HepG2 (cell line): Measurements from ENCODE around the gene FN1. TPM values are rescaled to one million over a fixed set of nuclear protein-coding genes. Genes with fewer than 3 reads are reported as not detected.

Experiments used
- AGO2 ChIP-seq: fragments of 200-400 bp; formaldehyde crosslinking; optimal IDR thresholded peaks from 2 replicates; pipeline ENCODE3; 2017; ENCODE audit warnings: mild to moderate bottlenecking, low read depth, low read length, moderate library complexity
- ATM ChIP-seq: fragments of 450-650 bp; IDR thresholded peaks from 2 replicates; pipeline ENCODE4 v1.7.1; 2017; ENCODE audit warnings: mild to moderate bottlenecking, borderline replicate concordance
- BRF2 ChIP-seq: sonication (generic); formaldehyde crosslinking; IDR thresholded peaks from 2 replicates; pipeline ENCODE4 v1.8.1; 2022; ENCODE audit warnings: mild to moderate bottlenecking, missing genetic modification reagents
- NPAS2 ChIP-seq: sonication (generic); formaldehyde crosslinking; IDR thresholded peaks from 2 replicates; pipeline ENCODE4 v1.8.0; 2022; ENCODE audit warnings: mild to moderate bottlenecking, missing genetic modification reagents, borderline replicate concordance
- ZNF180 ChIP-seq: sonication (generic); formaldehyde crosslinking; IDR thresholded peaks from 2 replicates; pipeline ENCODE4 v1.4.0; 2020; ENCODE audit warnings: low read depth, missing genetic modification reagents, borderline replicate concordance
- ZNF20 ChIP-seq: sonication (generic); formaldehyde crosslinking; IDR thresholded peaks from 2 replicates; pipeline ENCODE4 v1.4.0; 2020; ENCODE audit warnings: mild to moderate bottlenecking, moderate library complexity, missing genetic modification reagents
- ZNF207 ChIP-seq: fragments of 450-650 bp; IDR thresholded peaks from 2 replicates; pipeline ENCODE4 v1.6.1; 2016; ENCODE audit warnings: antibody characterized with exemption, borderline replicate concordance
- ZNF224 ChIP-seq: sonication (generic); formaldehyde crosslinking; IDR thresholded peaks from 2 replicates; pipeline ENCODE4 v1.5.0; 2020; ENCODE audit warnings: mild to moderate bottlenecking, missing genetic modification reagents
- ZNF234 ChIP-seq: sonication (generic); formaldehyde crosslinking; conservative IDR thresholded peaks from 2 replicates; pipeline ENCODE4 v1.5.1; 2020; ENCODE audit warnings: mild to moderate bottlenecking, missing genetic modification reagents
- ZNF33B ChIP-seq: sonication (generic); formaldehyde crosslinking; IDR thresholded peaks from 2 replicates; pipeline ENCODE4 v1.5.1; 2020; ENCODE audit warnings: mild to moderate bottlenecking, missing genetic modification reagents
- ZNF354B ChIP-seq: sonication (generic); formaldehyde crosslinking; IDR thresholded peaks from 2 replicates; pipeline ENCODE4 v1.8.0; 2022; ENCODE audit warnings: mild to moderate bottlenecking, missing genetic modification reagents
- ZNF572 ChIP-seq: sonication (generic); formaldehyde crosslinking; IDR thresholded peaks from 2 replicates; pipeline ENCODE4 v1.5.1; 2020; ENCODE audit warnings: mild to moderate bottlenecking, missing genetic modification reagents
- ZNF879 ChIP-seq: sonication (generic); formaldehyde crosslinking; IDR thresholded peaks from 2 replicates; pipeline ENCODE4 v1.8.1; 2023; ENCODE audit warnings: missing genetic modification reagents
- polyA plus RNA-seq, 8 experiments: library from polyadenylated mRNA; depleted of rRNA in 3 of 8; stranded (reverse) in 7 of 8; unstranded in 1 of 8; fragments of >200 nt; fragmentation: Illumina TruSeq in 4 of 8; extraction: Trizol in 4 of 8; gene quantifications; 2 replicates each; pipeline versions ENCODE4 v1.2.1 to v1.2.3, GENCODE V29; 2011 to 2016; ENCODE audit warnings: low read depth in 4 of 8, missing spikeins in 1 of 8, mixed read lengths in 1 of 8; ENCODE audit not compliant: insufficient read depth in 1 of 8
- total RNA-seq, 5 experiments: library from RNA; depleted of rRNA; stranded (reverse); fragments of >200 nt; fragmentation: Illumina TruSeq; extraction: Trizol; gene quantifications; 2 replicates each; pipeline ENCODE4 v1.2.3, GENCODE V29; 2016; ENCODE audit warnings: low read depth in 1 of 5
- TF ChIP-seq, protein P1 (sequence below): IDR thresholded peaks from 2 replicates; pipeline ENCODE4 v1.6.1; 2016; ENCODE audit warnings: low read depth, missing genetic modification reagents, missing compliant biosample characterization
- TF ChIP-seq, protein P2 (sequence below): sonication (generic); formaldehyde crosslinking; IDR thresholded peaks from 2 replicates; pipeline ENCODE4 v1.5.0; 2020; ENCODE audit warnings: mild to moderate bottlenecking, missing genetic modification reagents
- TF ChIP-seq, protein P3 (sequence below): sonication (generic); formaldehyde crosslinking; IDR thresholded peaks from 2 replicates; pipeline ENCODE4 v1.4.0; 2020; ENCODE audit warnings: mild to moderate bottlenecking, missing genetic modification reagents

The FN1 gene
- total and polyA plus RNA-seq, 2 of the 13 experiments (the other 11 are each of a cell fraction or from before 2014, with no cell fraction given), result 1,847 to 6,471 TPM

- TF ChIP-seq, protein P1, sequence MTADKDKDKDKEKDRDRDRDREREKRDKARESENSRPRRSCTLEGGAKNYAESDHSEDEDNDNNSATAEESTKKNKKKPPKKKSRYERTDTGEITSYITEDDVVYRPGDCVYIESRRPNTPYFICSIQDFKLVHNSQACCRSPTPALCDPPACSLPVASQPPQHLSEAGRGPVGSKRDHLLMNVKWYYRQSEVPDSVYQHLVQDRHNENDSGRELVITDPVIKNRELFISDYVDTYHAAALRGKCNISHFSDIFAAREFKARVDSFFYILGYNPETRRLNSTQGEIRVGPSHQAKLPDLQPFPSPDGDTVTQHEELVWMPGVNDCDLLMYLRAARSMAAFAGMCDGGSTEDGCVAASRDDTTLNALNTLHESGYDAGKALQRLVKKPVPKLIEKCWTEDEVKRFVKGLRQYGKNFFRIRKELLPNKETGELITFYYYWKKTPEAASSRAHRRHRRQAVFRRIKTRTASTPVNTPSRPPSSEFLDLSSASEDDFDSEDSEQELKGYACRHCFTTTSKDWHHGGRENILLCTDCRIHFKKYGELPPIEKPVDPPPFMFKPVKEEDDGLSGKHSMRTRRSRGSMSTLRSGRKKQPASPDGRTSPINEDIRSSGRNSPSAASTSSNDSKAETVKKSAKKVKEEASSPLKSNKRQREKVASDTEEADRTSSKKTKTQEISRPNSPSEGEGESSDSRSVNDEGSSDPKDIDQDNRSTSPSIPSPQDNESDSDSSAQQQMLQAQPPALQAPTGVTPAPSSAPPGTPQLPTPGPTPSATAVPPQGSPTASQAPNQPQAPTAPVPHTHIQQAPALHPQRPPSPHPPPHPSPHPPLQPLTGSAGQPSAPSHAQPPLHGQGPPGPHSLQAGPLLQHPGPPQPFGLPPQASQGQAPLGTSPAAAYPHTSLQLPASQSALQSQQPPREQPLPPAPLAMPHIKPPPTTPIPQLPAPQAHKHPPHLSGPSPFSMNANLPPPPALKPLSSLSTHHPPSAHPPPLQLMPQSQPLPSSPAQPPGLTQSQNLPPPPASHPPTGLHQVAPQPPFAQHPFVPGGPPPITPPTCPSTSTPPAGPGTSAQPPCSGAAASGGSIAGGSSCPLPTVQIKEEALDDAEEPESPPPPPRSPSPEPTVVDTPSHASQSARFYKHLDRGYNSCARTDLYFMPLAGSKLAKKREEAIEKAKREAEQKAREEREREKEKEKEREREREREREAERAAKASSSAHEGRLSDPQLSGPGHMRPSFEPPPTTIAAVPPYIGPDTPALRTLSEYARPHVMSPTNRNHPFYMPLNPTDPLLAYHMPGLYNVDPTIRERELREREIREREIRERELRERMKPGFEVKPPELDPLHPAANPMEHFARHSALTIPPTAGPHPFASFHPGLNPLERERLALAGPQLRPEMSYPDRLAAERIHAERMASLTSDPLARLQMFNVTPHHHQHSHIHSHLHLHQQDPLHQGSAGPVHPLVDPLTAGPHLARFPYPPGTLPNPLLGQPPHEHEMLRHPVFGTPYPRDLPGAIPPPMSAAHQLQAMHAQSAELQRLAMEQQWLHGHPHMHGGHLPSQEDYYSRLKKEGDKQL, result no peak
- peak; percentile 84 for TF ChIP-seq BRF2
- peak; percentile 80 for TF ChIP-seq AGO2
- TF ChIP-seq ZNF879 (CRISPR knock-in tag), result no peak
- TF ChIP-seq, protein P2, sequence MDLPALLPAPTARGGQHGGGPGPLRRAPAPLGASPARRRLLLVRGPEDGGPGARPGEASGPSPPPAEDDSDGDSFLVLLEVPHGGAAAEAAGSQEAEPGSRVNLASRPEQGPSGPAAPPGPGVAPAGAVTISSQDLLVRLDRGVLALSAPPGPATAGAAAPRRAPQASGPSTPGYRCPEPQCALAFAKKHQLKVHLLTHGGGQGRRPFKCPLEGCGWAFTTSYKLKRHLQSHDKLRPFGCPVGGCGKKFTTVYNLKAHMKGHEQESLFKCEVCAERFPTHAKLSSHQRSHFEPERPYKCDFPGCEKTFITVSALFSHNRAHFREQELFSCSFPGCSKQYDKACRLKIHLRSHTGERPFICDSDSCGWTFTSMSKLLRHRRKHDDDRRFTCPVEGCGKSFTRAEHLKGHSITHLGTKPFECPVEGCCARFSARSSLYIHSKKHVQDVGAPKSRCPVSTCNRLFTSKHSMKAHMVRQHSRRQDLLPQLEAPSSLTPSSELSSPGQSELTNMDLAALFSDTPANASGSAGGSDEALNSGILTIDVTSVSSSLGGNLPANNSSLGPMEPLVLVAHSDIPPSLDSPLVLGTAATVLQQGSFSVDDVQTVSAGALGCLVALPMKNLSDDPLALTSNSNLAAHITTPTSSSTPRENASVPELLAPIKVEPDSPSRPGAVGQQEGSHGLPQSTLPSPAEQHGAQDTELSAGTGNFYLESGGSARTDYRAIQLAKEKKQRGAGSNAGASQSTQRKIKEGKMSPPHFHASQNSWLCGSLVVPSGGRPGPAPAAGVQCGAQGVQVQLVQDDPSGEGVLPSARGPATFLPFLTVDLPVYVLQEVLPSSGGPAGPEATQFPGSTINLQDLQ, result no peak
- TF ChIP-seq ZNF207, result no peak
- no peak for TF ChIP-seq NPAS2 (CRISPR knock-in tag)
- TF ChIP-seq ZNF33B, result no peak; the same call in 1 of the 2 replicates
- no peak for TF ChIP-seq ATM
- no peak for TF ChIP-seq ZNF572 (CRISPR knock-in tag)
- 0 out of 2 replicates have a peak, but pooled peaks have one; percentile 85 for TF ChIP-seq ZNF354B (CRISPR knock-in tag)
- TF ChIP-seq ZNF224 (CRISPR knock-in tag), result no peak
- TF ChIP-seq ZNF234 (CRISPR knock-in tag), result no peak
- TF ChIP-seq, protein P3, sequence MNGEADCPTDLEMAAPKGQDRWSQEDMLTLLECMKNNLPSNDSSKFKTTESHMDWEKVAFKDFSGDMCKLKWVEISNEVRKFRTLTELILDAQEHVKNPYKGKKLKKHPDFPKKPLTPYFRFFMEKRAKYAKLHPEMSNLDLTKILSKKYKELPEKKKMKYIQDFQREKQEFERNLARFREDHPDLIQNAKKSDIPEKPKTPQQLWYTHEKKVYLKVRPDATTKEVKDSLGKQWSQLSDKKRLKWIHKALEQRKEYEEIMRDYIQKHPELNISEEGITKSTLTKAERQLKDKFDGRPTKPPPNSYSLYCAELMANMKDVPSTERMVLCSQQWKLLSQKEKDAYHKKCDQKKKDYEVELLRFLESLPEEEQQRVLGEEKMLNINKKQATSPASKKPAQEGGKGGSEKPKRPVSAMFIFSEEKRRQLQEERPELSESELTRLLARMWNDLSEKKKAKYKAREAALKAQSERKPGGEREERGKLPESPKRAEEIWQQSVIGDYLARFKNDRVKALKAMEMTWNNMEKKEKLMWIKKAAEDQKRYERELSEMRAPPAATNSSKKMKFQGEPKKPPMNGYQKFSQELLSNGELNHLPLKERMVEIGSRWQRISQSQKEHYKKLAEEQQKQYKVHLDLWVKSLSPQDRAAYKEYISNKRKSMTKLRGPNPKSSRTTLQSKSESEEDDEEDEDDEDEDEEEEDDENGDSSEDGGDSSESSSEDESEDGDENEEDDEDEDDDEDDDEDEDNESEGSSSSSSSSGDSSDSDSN (CRISPR knock-in tag), result no peak; the same call in 1 of the 2 replicates
- TF ChIP-seq ZNF180 (CRISPR knock-in tag), result no peak
- TF ChIP-seq ZNF20 (CRISPR knock-in tag), result no peak
These were observed 3.8 kb downstream of the FN1 start (continued) for GRCh38 chr2:215431778-215432758.
